H9 (cell line): ENCODE measurements around the gene RCAN2. TPM values are rescaled to one million over a fixed set of nuclear protein-coding genes. Genes with fewer than 3 reads are reported as not detected.

Experiments used
- DNase-seq: peaks from one replicate; pipeline ENCODE4 v3.0.0-alpha.2; 2017
- H2AFZ ChIP-seq: one replicate; pipeline ENCODE4 v1.6.1; 2013; ENCODE audit warnings: mild to moderate bottlenecking, low read length, control low read depth, moderate library complexity
- H2AK5ac ChIP-seq: 2 replicates; pipeline ENCODE4 v1.6.1; 2013; ENCODE audit warnings: low read length, control low read depth, mixed read lengths; ENCODE audit not compliant: insufficient read length
- H2BK120ac ChIP-seq: one replicate; pipeline ENCODE4 v1.6.1; 2013; ENCODE audit warnings: low read depth, mild to moderate bottlenecking, low read length, control low read depth, inconsistent platforms; ENCODE audit not compliant: poor library complexity, severe bottlenecking
- H2BK12ac ChIP-seq: 2 replicates; pipeline ENCODE4 v1.6.1; 2013; ENCODE audit warnings: low read length, control low read depth, mixed read lengths, low read depth; ENCODE audit not compliant: insufficient read length
- H2BK15ac ChIP-seq: 2 replicates; pipeline ENCODE4 v1.6.1; 2013; ENCODE audit warnings: low read depth, low read length, control low read depth
- H2BK20ac ChIP-seq: one replicate; pipeline ENCODE4 v1.6.1; 2013; ENCODE audit warnings: low read depth, mild to moderate bottlenecking, low read length, control low read depth, inconsistent platforms; ENCODE audit not compliant: poor library complexity, severe bottlenecking
- H2BK5ac ChIP-seq: 2 replicates; pipeline ENCODE4 v1.6.1; 2013; ENCODE audit warnings: low read length, control low read depth, mixed read lengths; ENCODE audit not compliant: insufficient read length
- H3K14ac ChIP-seq: 2 replicates; pipeline ENCODE4 v1.6.1; 2013; ENCODE audit warnings: low read length, control low read depth; ENCODE audit not compliant: insufficient read depth
- H3K18ac ChIP-seq: 2 replicates; pipeline ENCODE4 v1.6.1; 2013; ENCODE audit warnings: low read depth, mild to moderate bottlenecking, mixed read lengths, low read length, control low read depth; ENCODE audit not compliant: insufficient read length
- H3K23ac ChIP-seq: 2 replicates; pipeline ENCODE4 v1.6.1; 2013; ENCODE audit warnings: low read length, control low read depth, mixed read lengths, low read depth; ENCODE audit not compliant: insufficient read length
- H3K23me2 ChIP-seq: 2 replicates; pipeline ENCODE4 v1.6.1; 2013; ENCODE audit warnings: low read depth, mild to moderate bottlenecking, mixed read lengths, low read length, control low read depth; ENCODE audit not compliant: insufficient read length, poor library complexity, severe bottlenecking
- H3K27ac ChIP-seq: 2 replicates; pipeline ENCODE4 v1.5.1; 2013; ENCODE audit warnings: low read length, control low read depth, mixed read lengths, low read depth; ENCODE audit not compliant: insufficient read length
- H3K27me3 ChIP-seq: 2 replicates; pipeline ENCODE4 v1.6.1; 2013; ENCODE audit warnings: low read length, control low read depth, inconsistent platforms; ENCODE audit not compliant: insufficient read depth
- H3K4ac ChIP-seq: 2 replicates; pipeline ENCODE4 v1.6.1; 2013; ENCODE audit warnings: low read depth, mild to moderate bottlenecking, control low read depth, inconsistent platforms, low read length, moderate library complexity
- H3K4me1 ChIP-seq: 2 replicates; pipeline ENCODE4 v1.6.1; 2013; ENCODE audit warnings: low read length, control low read depth, inconsistent platforms; ENCODE audit not compliant: insufficient read depth
- H3K4me2 ChIP-seq: 2 replicates; pipeline ENCODE4 v1.6.1; 2013; ENCODE audit warnings: low read length, control low read depth, mixed read lengths; ENCODE audit not compliant: insufficient read length, insufficient read depth
- H3K56ac ChIP-seq: 2 replicates; pipeline ENCODE4 v1.6.1; 2013; ENCODE audit warnings: low read depth, mild to moderate bottlenecking, mixed read lengths, low read length, control low read depth; ENCODE audit not compliant: insufficient read length
- H3K79me1 ChIP-seq: 2 replicates; pipeline ENCODE4 v1.6.1; 2013; ENCODE audit warnings: low read depth, mild to moderate bottlenecking, moderate library complexity, low read length, control low read depth, inconsistent platforms; ENCODE audit not compliant: insufficient read depth, poor library complexity, severe bottlenecking
- H3K79me2 ChIP-seq: 2 replicates; pipeline ENCODE4 v1.6.1; 2013; ENCODE audit warnings: low read length, control low read depth, inconsistent platforms; ENCODE audit not compliant: insufficient read depth
- H3K9ac ChIP-seq: 2 replicates; pipeline ENCODE4 v1.6.1; 2013; ENCODE audit warnings: low read length, control low read depth, mixed read lengths; ENCODE audit not compliant: insufficient read length; ENCODE audit errors: extremely low read depth
- H3K9me3 ChIP-seq: one replicate; pipeline ENCODE4 v1.6.1; 2013; ENCODE audit warnings: low read depth, low read length, inconsistent platforms; ENCODE audit not compliant: control insufficient read depth
- H3T11ph ChIP-seq: one replicate; pipeline ENCODE4 v1.6.1; 2013; ENCODE audit warnings: mild to moderate bottlenecking, low read length, control low read depth, inconsistent platforms
- H4K20me1 ChIP-seq: one replicate; pipeline ENCODE4 v1.6.1; 2013; ENCODE audit not compliant: control insufficient read depth, insufficient read length, insufficient read depth
- H4K5ac ChIP-seq: 2 replicates; pipeline ENCODE4 v1.6.1; 2013; ENCODE audit warnings: low read depth, mild to moderate bottlenecking, mixed read lengths, low read length, control low read depth; ENCODE audit not compliant: insufficient read length
- H4K8ac ChIP-seq: replicated peaks from 2 replicates; pipeline ENCODE4 v1.6.1; 2013; ENCODE audit warnings: low read length, control low read depth, mixed read lengths, low read depth; ENCODE audit not compliant: insufficient read length
- H4K91ac ChIP-seq: 2 replicates; pipeline ENCODE4 v1.6.1; 2013; ENCODE audit warnings: low read depth, mild to moderate bottlenecking, moderate library complexity, mixed read lengths, low read length, control low read depth; ENCODE audit not compliant: insufficient read length
- H3K27ac Mint-ChIP-seq, 3 experiments: 2 replicates in 2 of 3; 3 replicates in 1 of 3; pipeline ENCODE4 v1.8.0; 2020 to 2021; ENCODE audit warnings: mixed read lengths in 3 of 3, mild to moderate bottlenecking in 1 of 3, moderate library complexity in 1 of 3
- H3K27me3 Mint-ChIP-seq: 2 replicates; pipeline ENCODE4 v1.8.0; 2021; ENCODE audit warnings: low read depth, mild to moderate bottlenecking, moderate library complexity, mixed read lengths
- H3K36me3 Mint-ChIP-seq, 3 experiments: 2 replicates in 2 of 3; 3 replicates in 1 of 3; pipeline ENCODE4 v1.8.0; 2020 to 2021; ENCODE audit warnings: low read depth in 3 of 3, mixed read lengths in 3 of 3; ENCODE audit not compliant: insufficient read depth in 1 of 3
- H3K4me1 Mint-ChIP-seq, 2 experiments: 2 replicates each; pipeline ENCODE4 v1.8.0; 2020; ENCODE audit warnings: mixed read lengths in 2 of 2
- H3K4me3 Mint-ChIP-seq, 2 experiments: 2 replicates in 1 of 2; 3 replicates in 1 of 2; pipeline ENCODE4 v1.8.0; 2020 to 2021; ENCODE audit warnings: mild to moderate bottlenecking in 2 of 2, mixed read lengths in 2 of 2, moderate library complexity in 1 of 2
- H3K9me3 Mint-ChIP-seq, 2 experiments: 2 replicates in 1 of 2; 3 replicates in 1 of 2; pipeline ENCODE4 v1.8.0; 2020; ENCODE audit warnings: mild to moderate bottlenecking in 2 of 2, mixed read lengths in 2 of 2, moderate library complexity in 1 of 2
- total RNA-seq: library from RNA; stranded (reverse); gene quantifications from 2 replicates; pipeline ENCODE4 v1.2.1, GENCODE V29; 2021
- TF ChIP-seq, protein P1 (sequence below): fragments of 200-600 bp; sonication (generic); conservative IDR thresholded peaks from 3 replicates; pipeline ENCODE4 v1.8.0; 2021; ENCODE audit warnings: antibody characterized with exemption, mild to moderate bottlenecking

Gene RCAN2
- total RNA-seq, 1 experiment from 2014 or later: 3.0 TPM

DNA sequence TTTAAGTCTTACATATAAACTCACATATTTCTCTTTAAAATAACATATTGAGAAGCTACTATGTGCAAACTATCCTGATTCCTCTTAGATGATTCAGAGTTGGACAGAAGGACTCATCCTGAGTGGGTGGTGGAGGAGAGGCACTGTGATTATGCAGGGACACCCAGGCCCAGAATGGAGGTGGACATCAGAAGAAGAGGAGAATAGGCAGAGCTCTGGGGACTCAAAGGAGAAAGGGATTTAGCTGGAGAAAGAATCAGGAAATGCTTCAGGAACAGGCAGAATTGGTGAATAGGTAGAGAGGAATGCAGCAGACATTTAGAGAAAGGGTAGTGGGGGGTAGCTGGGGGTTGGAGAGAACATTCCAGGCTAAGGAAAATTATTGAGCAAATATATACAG is 17.4 kb downstream of the RCAN2 start:
- H3K18ac ChIP-seq: no peak overlapping the region
- no peak overlapping the region for H2AFZ ChIP-seq
- no peak overlapping the region for H2BK15ac ChIP-seq
- Mint-ChIP-seq H3K36me3 (peaks cover 0 to 4% (median 3%) of the 10 kb centered on the region in 3 experiments; a peak in 3 of 7 replicates), H3K9me3 (peaks cover 0 to 7% of the 10 kb centered on the region in 2 experiments; a peak in 3 of 5 replicates), H3K27ac (peak overlapping the region in 1 of 3 experiments; percentile 20; a peak in 2 of 7 replicates), H3K27me3 (no peaks in the 10 kb centered on the region), H3K4me3 (no peak overlapping the region), H3K4me1 (peaks cover 15 to 18% of the 10 kb centered on the region in 2 experiments)
- H3K4me2 ChIP-seq: no peak overlapping the region
- no peak overlapping the region for H2BK20ac ChIP-seq
- H2AK5ac ChIP-seq: no peak overlapping the region
- H4K8ac ChIP-seq: no peak overlapping the region
- H3K14ac ChIP-seq: no peak overlapping the region
- no peak for DNase-seq
- H3K79me2 ChIP-seq: no peaks in the 10 kb centered on the region
- peaks cover 6% of the 10 kb centered on the region; the same call in 1 of the 2 replicates for H3K4me1 ChIP-seq
- H2BK12ac ChIP-seq: no peak overlapping the region
- TF ChIP-seq, protein P1, sequence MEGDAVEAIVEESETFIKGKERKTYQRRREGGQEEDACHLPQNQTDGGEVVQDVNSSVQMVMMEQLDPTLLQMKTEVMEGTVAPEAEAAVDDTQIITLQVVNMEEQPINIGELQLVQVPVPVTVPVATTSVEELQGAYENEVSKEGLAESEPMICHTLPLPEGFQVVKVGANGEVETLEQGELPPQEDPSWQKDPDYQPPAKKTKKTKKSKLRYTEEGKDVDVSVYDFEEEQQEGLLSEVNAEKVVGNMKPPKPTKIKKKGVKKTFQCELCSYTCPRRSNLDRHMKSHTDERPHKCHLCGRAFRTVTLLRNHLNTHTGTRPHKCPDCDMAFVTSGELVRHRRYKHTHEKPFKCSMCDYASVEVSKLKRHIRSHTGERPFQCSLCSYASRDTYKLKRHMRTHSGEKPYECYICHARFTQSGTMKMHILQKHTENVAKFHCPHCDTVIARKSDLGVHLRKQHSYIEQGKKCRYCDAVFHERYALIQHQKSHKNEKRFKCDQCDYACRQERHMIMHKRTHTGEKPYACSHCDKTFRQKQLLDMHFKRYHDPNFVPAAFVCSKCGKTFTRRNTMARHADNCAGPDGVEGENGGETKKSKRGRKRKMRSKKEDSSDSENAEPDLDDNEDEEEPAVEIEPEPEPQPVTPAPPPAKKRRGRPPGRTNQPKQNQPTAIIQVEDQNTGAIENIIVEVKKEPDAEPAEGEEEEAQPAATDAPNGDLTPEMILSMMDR: no peak
- H3K4ac ChIP-seq: no peak overlapping the region
- H3K23ac ChIP-seq: no peak overlapping the region
- no peak overlapping the region for H2BK5ac ChIP-seq
- no peak overlapping the region for H3T11ph ChIP-seq
- H2BK120ac ChIP-seq: no peak overlapping the region
- no peak overlapping the region for H3K56ac ChIP-seq
- no peak overlapping the region for H3K27ac ChIP-seq
- H4K20me1 ChIP-seq: no peaks in the 10 kb centered on the region
- no peak overlapping the region for H3K9ac ChIP-seq
- no peak overlapping the region for H4K91ac ChIP-seq
- no peaks in the 10 kb centered on the region for H3K23me2 ChIP-seq
- H3K9me3 ChIP-seq: no peaks in the 10 kb centered on the region
- no peak overlapping the region for H4K5ac ChIP-seq
- H3K27me3 ChIP-seq: no peaks in the 10 kb centered on the region
- no peaks in the 10 kb centered on the region for H3K79me1 ChIP-seq
